Fibroblast of the aortic adventitia (primary cell): ENCODE data around the gene IGFN1. TPM values are rescaled to one million over a fixed set of nuclear protein-coding genes. Genes with fewer than 3 reads are reported as not detected.

Experiments
- DNase-seq: peaks from one replicate; pipeline ENCODE4 v3.0.0-alpha.2; 2010; ENCODE audit warnings: low read depth
- H3K4me3 ChIP-seq: 2 replicates; pipeline ENCODE4 v1.5.1; 2011; ENCODE audit warnings: low read depth, mild to moderate bottlenecking, control low read depth, low read length, moderate library complexity
- total RNA-seq: library from RNA; depleted of rRNA; stranded (reverse); fragments of >200 nt; gene quantifications from 2 replicates; pipeline ENCODE4 v1.2.3, GENCODE V29; 2012; ENCODE audit warnings: low replicate concordance
- TF ChIP-seq, protein P1 (sequence below): IDR thresholded peaks from 2 replicates; pipeline ENCODE4 v1.5.1; 2011; ENCODE audit warnings: mild to moderate bottlenecking, low read length, control low read depth, inconsistent platforms; ENCODE audit not compliant: insufficient read depth

IGFN1 gene
- total RNA-seq, 1 donor: under 0.01 TPM

DNA sequence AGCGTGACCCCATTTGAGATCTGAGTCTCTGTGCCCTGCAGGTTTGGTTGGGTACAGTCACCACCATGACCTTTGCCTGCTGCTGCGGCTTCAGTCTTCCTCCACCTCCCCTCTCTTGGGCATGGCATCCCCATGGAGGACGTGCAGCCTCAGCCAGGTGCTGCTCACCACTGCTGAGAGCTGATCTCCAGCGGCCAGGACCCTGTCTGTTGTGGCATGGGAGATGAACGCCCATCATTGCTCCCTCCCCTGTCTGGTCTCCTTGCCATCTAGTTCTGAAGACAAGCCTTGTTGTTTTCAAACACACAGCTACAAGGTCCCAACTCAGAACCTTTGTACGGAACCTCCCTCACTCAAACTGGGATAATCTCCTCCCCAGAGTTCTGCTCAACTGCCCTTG is 73.4 kb downstream of the IGFN1 start:
- no peak for DNase-seq
- TF ChIP-seq, protein P1, sequence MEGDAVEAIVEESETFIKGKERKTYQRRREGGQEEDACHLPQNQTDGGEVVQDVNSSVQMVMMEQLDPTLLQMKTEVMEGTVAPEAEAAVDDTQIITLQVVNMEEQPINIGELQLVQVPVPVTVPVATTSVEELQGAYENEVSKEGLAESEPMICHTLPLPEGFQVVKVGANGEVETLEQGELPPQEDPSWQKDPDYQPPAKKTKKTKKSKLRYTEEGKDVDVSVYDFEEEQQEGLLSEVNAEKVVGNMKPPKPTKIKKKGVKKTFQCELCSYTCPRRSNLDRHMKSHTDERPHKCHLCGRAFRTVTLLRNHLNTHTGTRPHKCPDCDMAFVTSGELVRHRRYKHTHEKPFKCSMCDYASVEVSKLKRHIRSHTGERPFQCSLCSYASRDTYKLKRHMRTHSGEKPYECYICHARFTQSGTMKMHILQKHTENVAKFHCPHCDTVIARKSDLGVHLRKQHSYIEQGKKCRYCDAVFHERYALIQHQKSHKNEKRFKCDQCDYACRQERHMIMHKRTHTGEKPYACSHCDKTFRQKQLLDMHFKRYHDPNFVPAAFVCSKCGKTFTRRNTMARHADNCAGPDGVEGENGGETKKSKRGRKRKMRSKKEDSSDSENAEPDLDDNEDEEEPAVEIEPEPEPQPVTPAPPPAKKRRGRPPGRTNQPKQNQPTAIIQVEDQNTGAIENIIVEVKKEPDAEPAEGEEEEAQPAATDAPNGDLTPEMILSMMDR: no peak
- H3K4me3 ChIP-seq: no peak overlapping the region

DNA sequence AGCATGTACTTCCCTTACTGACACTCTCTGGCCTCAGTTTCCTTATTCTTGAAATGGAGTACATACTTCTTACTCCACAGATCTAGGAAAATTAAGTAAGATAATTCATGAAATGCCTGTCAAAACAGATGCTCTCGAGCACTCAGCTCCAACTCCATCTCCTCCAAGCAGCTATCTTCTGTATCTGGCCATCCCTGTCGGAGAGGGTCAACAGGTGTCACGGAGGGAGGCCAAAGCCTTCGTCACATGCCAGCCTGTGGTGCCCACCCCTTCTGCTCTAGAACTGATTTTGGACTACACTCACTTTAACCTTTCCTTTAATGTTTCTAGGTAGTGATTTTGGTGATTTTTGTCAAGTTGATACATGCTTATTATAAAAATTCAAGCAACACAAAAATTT is 73.9 kb downstream of the IGFN1 start:
- DNase-seq: no peak
- TF ChIP-seq, protein P1: no peak
- H3K4me3 ChIP-seq: no peak overlapping the region

DNA sequence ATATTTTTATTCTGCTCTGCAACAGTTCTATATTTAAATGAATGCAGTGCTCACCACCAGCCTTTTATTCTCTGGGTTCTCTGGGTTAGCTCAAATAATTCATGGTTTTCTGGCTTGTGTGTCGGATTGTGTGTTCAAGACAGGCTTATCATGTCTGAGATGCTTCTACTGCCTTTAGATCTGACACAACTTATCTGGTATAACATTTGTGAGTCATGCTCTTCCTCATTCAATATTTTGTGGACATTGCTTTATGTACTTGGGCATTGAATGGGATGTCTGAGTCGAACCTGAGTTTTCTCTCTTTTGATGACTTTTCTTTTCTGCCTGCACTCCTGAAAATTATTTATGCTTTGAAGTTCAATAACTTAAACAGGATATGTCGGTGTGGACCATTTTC is 75.1 kb downstream of the IGFN1 start:
- TF ChIP-seq, protein P1: no peak
- H3K4me3 ChIP-seq: no peak overlapping the region
- peak; percentile 25 for DNase-seq

GRCh38 chr1:201266276-201266675 is 75.7 kb downstream of the IGFN1 start:
- TF ChIP-seq, protein P1: no peak
- no peak for DNase-seq
- no peak overlapping the region for H3K4me3 ChIP-seq

DNA sequence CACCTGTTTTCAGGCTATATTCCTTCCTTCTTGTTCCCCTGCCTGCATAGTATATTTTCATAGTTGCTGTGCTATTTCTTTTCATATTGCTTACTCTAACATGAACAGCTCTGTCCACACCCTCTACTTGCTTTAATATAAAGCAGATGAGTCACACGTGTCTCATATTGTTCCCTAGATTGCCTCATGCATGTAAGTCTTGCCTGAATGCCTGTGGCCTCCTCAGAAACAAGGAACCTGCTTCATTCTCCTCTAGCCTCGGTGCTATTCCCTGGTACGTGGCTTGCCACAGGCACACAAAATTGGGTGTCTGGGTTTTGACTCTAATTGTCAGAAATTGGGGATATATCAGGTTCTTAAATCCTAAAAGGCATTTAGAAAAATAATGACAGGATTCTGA is 76.2 kb downstream of the IGFN1 start:
- TF ChIP-seq, protein P1: no peak
- no peak overlapping the region for H3K4me3 ChIP-seq
- DNase-seq: peak; percentile 94

DNA sequence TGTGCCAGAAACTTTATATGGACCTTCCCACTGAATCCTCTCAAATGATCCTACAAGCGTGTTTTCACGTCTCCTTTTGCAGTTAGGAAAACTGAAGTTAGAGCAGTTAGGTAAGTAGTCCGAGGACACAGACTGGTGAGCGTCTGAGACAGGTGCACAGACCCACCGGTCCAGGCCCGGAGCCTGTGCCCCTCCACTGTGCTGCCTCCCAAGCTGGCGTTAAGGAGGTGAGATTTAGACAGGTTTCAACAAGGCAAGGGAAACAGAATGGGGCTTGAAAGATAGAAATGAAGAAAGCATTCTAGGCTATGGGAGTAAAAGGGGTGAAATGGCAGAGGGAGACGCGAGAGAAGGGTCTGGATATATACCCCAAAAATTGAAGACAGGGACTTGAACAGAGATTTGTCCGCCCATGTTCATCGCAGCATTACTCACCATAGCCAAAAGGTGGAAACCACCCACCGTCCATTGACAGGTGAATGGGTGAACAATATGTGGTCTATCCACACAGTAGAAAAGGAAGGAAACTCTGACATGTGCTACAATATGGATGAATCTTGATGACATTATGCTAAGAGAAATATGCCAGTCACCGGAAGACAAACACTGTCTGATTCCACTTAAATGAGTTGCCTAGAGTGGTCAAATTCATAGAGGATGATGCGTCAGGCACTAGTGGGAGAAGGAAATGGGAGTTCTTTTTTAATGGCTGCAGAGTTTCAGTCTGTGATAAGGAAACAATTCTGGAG is 77.0 kb downstream of the IGFN1 start:
- H3K4me3 ChIP-seq: no peak overlapping the region
- peak; percentile 45 for DNase-seq
- TF ChIP-seq, protein P1: no peak

GRCh38 chr1:201268604-201269151 is 78.1 kb downstream of the IGFN1 start:
- peak; percentile 86 for DNase-seq
- H3K4me3 ChIP-seq: no peak overlapping the region
- TF ChIP-seq, protein P1: no peak
